HepG2 (cell line): Measurements from ENCODE around the gene GPR42. TPM values are rescaled to one million over a fixed set of nuclear protein-coding genes. Genes with fewer than 3 reads are reported as not detected.

Experiments used
- FOXA3 ChIP-seq: IDR thresholded peaks from 2 replicates; pipeline ENCODE4 v1.6.1; 2016; ENCODE audit warnings: missing genetic modification reagents, missing compliant biosample characterization
- HOXD1 ChIP-seq: sonication (generic); formaldehyde crosslinking; IDR thresholded peaks from 2 replicates; pipeline ENCODE4 v1.5.0; 2020; ENCODE audit warnings: missing genetic modification reagents
- MEIS2 ChIP-seq: sonication (generic); formaldehyde crosslinking; IDR thresholded peaks from 2 replicates; pipeline ENCODE4 v1.9.0; 2021; ENCODE audit warnings: mild to moderate bottlenecking, missing genetic modification reagents
- MYC ChIP-seq: sonication (generic); formaldehyde crosslinking; IDR thresholded peaks from 2 replicates; pipeline ENCODE4 v1.9.0; 2021; ENCODE audit warnings: missing genetic modification reagents, borderline replicate concordance
- PATZ1 ChIP-seq: sonication (generic); formaldehyde crosslinking; IDR thresholded peaks from 2 replicates; pipeline ENCODE4 v1.4.0; 2020; ENCODE audit warnings: missing genetic modification reagents
- PRDM15 ChIP-seq: sonication (generic); formaldehyde crosslinking; IDR thresholded peaks from 2 replicates; pipeline ENCODE4 v1.4.0; 2020; ENCODE audit warnings: missing genetic modification reagents
- SOX6 ChIP-seq, 2 experiments: fragments of 450-650 bp in 1 of 2; sonication (generic) in 1 of 2; formaldehyde crosslinking in 1 of 2; IDR thresholded peaks; 2 replicates each; pipeline versions ENCODE4 v1.4.0 to v1.6.1; 2017 to 2020; ENCODE audit warnings: antibody characterized with exemption in 1 of 2, mild to moderate bottlenecking in 1 of 2, missing genetic modification reagents in 1 of 2
- ZBTB46 ChIP-seq: sonication (generic); formaldehyde crosslinking; IDR thresholded peaks from 2 replicates; pipeline ENCODE4 v1.4.0; 2020; ENCODE audit warnings: mild to moderate bottlenecking, missing genetic modification reagents, borderline replicate concordance
- ZFAT ChIP-seq: sonication (generic); formaldehyde crosslinking; conservative IDR thresholded peaks from 2 replicates; pipeline ENCODE4 v1.8.1; 2023; ENCODE audit warnings: missing genetic modification reagents, inconsistent platforms
- ZNF543 ChIP-seq: sonication (generic); formaldehyde crosslinking; IDR thresholded peaks from 2 replicates; pipeline ENCODE4 v1.4.0; 2020; ENCODE audit warnings: mild to moderate bottlenecking, missing genetic modification reagents
- ZSCAN22 ChIP-seq: sonication (generic); formaldehyde crosslinking; IDR thresholded peaks from 2 replicates; pipeline ENCODE4 v1.4.0; 2020; ENCODE audit warnings: mild to moderate bottlenecking, missing genetic modification reagents
- polyA plus RNA-seq, 8 experiments: library from polyadenylated mRNA; depleted of rRNA in 3 of 8; stranded (reverse) in 7 of 8; unstranded in 1 of 8; fragments of >200 nt; fragmentation: Illumina TruSeq in 4 of 8; extraction: Trizol in 4 of 8; gene quantifications; 2 replicates each; pipeline versions ENCODE4 v1.2.1 to v1.2.3, GENCODE V29; 2011 to 2016; ENCODE audit warnings: low read depth in 4 of 8, missing spikeins in 1 of 8, mixed read lengths in 1 of 8; ENCODE audit not compliant: insufficient read depth in 1 of 8
- total RNA-seq, 5 experiments: library from RNA; depleted of rRNA; stranded (reverse); fragments of >200 nt; fragmentation: Illumina TruSeq; extraction: Trizol; gene quantifications; 2 replicates each; pipeline ENCODE4 v1.2.3, GENCODE V29; 2016; ENCODE audit warnings: low read depth in 1 of 5
- TF ChIP-seq, protein P1 (sequence below): sonication (generic); formaldehyde crosslinking; IDR thresholded peaks from 2 replicates; pipeline ENCODE4 v1.4.0; 2020; ENCODE audit warnings: mild to moderate bottlenecking, missing genetic modification reagents, borderline replicate concordance
- TF ChIP-seq, protein P2 (sequence below): sonication (generic); formaldehyde crosslinking; IDR thresholded peaks from 2 replicates; pipeline ENCODE4 v1.5.1; 2020; ENCODE audit warnings: mild to moderate bottlenecking, moderate library complexity, missing genetic modification reagents

The GPR42 gene
- total and polyA plus RNA-seq, 2 of the 13 experiments (the other 11 are each of a cell fraction or from before 2014, with no cell fraction given): not detected

- TF ChIP-seq, protein P1, sequence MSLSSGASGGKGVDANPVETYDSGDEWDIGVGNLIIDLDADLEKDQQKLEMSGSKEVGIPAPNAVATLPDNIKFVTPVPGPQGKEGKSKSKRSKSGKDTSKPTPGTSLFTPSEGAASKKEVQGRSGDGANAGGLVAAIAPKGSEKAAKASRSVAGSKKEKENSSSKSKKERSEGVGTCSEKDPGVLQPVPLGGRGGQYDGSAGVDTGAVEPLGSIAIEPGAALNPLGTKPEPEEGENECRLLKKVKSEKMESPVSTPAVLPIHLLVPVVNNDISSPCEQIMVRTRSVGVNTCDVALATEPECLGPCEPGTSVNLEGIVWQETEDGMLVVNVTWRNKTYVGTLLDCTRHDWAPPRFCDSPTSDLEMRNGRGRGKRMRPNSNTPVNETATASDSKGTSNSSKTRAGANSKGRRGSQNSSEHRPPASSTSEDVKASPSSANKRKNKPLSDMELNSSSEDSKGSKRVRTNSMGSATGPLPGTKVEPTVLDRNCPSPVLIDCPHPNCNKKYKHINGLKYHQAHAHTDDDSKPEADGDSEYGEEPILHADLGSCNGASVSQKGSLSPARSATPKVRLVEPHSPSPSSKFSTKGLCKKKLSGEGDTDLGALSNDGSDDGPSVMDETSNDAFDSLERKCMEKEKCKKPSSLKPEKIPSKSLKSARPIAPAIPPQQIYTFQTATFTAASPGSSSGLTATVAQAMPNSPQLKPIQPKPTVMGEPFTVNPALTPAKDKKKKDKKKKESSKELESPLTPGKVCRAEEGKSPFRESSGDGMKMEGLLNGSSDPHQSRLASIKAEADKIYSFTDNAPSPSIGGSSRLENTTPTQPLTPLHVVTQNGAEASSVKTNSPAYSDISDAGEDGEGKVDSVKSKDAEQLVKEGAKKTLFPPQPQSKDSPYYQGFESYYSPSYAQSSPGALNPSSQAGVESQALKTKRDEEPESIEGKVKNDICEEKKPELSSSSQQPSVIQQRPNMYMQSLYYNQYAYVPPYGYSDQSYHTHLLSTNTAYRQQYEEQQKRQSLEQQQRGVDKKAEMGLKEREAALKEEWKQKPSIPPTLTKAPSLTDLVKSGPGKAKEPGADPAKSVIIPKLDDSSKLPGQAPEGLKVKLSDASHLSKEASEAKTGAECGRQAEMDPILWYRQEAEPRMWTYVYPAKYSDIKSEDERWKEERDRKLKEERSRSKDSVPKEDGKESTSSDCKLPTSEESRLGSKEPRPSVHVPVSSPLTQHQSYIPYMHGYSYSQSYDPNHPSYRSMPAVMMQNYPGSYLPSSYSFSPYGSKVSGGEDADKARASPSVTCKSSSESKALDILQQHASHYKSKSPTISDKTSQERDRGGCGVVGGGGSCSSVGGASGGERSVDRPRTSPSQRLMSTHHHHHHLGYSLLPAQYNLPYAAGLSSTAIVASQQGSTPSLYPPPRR (CRISPR knock-in tag): peak; percentile 19; the same call in 1 of the 2 replicates
- TF ChIP-seq, protein P2, sequence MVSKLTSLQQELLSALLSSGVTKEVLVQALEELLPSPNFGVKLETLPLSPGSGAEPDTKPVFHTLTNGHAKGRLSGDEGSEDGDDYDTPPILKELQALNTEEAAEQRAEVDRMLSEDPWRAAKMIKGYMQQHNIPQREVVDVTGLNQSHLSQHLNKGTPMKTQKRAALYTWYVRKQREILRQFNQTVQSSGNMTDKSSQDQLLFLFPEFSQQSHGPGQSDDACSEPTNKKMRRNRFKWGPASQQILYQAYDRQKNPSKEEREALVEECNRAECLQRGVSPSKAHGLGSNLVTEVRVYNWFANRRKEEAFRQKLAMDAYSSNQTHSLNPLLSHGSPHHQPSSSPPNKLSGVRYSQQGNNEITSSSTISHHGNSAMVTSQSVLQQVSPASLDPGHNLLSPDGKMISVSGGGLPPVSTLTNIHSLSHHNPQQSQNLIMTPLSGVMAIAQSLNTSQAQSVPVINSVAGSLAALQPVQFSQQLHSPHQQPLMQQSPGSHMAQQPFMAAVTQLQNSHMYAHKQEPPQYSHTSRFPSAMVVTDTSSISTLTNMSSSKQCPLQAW (CRISPR knock-in tag): 0 out of 2 replicates have a peak, but pooled peaks have one; percentile 19
- TF ChIP-seq ZSCAN22 (CRISPR knock-in tag) (no peak), PRDM15 (CRISPR knock-in tag) (no peak), FOXA3 (peak; percentile 58), PATZ1 (CRISPR knock-in tag) (peak; percentile 82), ZFAT (CRISPR knock-in tag) (no peak), SOX6 (IDR thresholded peaks at IDR 0.05) (no peak), SOX6 (CRISPR knock-in tag; IDR thresholded peaks at IDR 0.05) (0 out of 2 replicates have a peak, but pooled peaks have one; percentile 26), MYC (CRISPR knock-in tag) (peak; percentile 26; the same call in 1 of the 2 replicates), HOXD1 (CRISPR knock-in tag) (no peak), ZNF543 (CRISPR knock-in tag) (peak; percentile 96), ZBTB46 (CRISPR knock-in tag) (no peak), MEIS2 (CRISPR knock-in tag) (peak; percentile 55; the same call in 1 of the 2 replicates)
Observed at GRCh38 chr19:35395382-35396199, 24.7 kb downstream of the GPR42 start (continued).
